Activated CD4-positive, alpha-beta T cell treated with anti-CD3 and anti-CD28 coated beads, Interleukin-2, amount 50 U/mL, for 48 hours (primary cell): ENCODE data around the gene OR5AU1.

Experiments
- DNase-seq, 2 experiments: peaks; one replicate each; pipeline ENCODE4 v3.0.0-alpha.2; 2020

Gene OR5AU1

GRCh38 chr14:21106176-21106497 lies 49.7 kb downstream of the OR5AU1 start:
- DNase-seq = no peak

- no peak for DNase-seq
These were observed 50.8 kb downstream of the OR5AU1 start for GRCh38 chr14:21105095-21105494.
